T-helper 2 cell (primary cell): ENCODE data around the gene NCDN.

ENCODE experiments used
- DNase-seq, 5 experiments: peaks; one replicate each; pipeline versions ENCODE4 v3.0.0 to v3.0.0-alpha.2; 2012 to 2022
- total RNA-seq, 2 donors: gene quantifications; one replicate each; lab custom pipeline; 2026; lab: John Stamatoyannopoulos, UW

Gene NCDN
- total RNA-seq = 23.4 to 26.1 reads per million in 2 donors

DNA sequence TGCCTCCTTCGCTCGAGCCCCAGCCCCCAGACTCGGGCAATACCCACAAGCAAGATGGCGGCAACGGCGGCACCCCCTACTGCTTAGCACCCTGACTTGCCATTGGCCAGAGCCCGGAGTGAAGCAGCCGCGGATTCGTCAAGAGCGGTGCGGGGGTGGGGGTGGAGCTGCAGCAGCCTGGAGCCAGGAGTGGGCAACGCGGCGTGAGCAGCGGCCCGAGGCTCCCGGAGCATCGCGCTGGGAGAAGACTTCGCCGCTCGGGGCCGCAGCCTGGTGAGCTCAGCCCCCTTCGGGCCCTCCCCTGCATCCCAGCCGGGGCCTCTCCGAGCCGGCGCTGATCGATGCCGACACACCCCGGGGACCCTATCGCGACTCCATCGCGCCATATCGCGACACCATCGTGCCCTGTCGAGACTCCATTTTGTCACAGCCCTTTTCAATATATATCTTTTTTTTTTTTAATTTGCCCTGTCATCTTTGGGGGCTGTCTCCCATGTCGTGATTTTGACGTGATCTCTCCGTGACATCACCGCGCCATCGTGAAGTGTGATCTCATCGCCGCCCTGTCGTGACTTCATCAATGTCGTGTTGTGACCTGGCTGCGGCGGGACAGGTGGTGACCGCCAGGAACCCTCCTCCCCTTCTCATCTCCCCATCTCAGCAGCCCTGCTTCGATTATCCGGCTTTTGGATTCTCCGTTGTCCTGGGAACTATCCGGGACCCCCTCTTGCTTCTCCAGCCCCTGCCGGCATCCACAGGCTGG is at the start of gene NCDN:
Gene NCDN (plus strand): TSS at position 189 of the 763 bp plus-strand sequence. CDS start 392 bp downstream, at position 581.
- peak; percentile 90 to 98 (median 93) for DNase-seq

DNA sequence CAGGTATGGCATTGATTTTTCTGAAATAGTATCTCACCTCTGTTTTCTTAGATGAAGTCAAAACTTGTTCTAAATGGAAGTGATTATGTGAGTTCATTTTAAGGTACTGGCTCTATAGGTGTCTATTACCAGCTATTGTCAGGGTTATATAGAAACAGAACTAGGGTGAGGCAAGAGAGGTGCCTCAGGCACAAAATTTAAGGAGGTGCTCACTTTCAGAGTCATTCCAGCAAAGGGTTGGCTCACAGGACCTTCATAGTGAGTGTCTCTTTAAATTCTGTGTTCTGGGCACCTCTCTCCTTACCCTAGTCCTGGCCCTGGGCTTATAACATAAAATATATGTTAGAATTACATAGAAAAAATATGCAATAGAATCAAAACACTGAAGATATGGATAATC is 49.7 kb upstream of the NCDN start:
- peak in 1 of 5 experiments; percentile 15 for DNase-seq

DNA sequence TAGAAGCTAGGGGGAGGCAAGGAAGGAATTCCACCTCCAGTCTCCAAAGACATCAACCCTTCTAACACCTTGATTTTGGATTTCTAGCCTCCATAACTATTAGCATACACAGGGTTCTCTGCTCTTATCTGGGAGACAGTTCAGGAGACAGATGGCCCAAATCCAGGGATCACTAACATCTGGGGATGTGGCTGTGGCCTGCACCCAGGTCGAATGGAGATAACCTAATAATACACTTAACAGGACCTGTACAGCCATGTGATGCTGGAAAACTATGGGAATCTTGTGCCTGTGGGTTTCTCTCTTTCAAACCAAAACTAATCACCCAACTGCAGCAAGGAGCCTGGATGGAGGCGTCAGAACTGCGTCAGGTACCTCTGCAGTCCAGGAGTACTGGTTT is 48.0 kb upstream of the NCDN start:
- no peak for DNase-seq

- DNase-seq = no peak
These were observed 46.3 kb upstream of the NCDN start for GRCh38 chr1:35511305-35511704.

- no peak for DNase-seq
These were observed 39.4 kb upstream of the NCDN start for GRCh38 chr1:35518183-35518582.

GRCh38 chr1:35519432-35519831 is 38.2 kb upstream of the NCDN start:
- no peak for DNase-seq

GRCh38 chr1:35524106-35524505 is 33.5 kb upstream of the NCDN start:
- no peak for DNase-seq

DNA sequence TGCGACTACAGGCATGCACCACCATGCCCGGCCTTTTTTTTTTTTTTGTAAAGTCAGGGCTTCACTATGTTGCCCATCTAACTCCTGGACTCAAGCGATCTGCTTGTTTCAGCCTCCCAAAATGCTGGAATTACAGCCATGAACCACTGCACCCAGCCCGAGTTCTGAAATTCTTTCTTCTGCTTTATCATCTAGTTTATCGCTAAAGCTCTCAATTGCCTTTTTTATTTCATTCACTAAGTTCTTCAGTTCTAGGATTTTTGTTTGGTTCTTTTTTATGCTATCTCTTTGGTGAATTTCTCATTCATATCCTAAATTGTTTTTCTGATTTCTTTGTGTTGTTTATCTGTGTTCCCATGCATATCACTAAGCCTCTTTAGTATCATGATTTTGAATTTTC is 27.4 kb upstream of the NCDN start:
- DNase-seq = no peak

DNA sequence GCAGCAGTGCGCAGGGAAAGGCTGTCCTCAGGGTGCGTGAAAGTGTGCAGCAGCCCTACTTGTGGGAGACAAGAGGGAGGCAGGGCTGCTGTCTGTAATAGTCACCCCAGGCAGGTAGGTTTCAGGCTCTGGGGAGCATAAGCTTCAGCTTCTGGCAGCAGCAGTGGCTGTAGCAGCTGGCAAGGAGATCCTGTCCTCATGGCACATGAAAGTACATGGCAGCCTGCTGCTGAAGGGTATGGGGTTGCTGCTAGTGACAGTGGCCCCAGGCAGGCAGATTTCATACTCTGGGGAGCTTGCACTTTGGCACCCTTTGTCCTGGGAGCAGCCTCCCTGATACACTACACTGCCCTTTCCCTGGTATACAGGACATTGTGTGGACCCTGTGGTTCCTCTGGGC is 26.7 kb upstream of the NCDN start:
- no peak for DNase-seq

DNA sequence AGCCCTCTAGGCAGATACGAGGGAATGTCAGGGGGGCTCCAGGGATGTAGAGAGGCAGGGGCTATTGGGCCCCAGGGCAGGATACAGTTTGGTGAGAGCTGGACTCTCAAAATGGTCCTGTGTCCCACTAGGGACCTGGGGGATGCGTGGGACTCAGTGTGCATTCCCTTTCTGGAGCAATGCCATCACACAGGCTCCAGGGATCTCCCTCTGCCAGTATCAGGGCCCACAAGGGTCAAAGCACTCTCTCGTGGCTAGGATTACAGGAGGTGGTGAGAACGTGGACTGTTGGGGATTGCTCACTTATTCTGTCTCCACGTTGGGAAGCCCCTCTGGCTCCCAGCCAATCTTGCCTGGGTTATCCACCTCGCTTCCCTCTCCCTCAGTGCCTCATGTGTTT is 26.2 kb upstream of the NCDN start:
- no peak for DNase-seq

DNA sequence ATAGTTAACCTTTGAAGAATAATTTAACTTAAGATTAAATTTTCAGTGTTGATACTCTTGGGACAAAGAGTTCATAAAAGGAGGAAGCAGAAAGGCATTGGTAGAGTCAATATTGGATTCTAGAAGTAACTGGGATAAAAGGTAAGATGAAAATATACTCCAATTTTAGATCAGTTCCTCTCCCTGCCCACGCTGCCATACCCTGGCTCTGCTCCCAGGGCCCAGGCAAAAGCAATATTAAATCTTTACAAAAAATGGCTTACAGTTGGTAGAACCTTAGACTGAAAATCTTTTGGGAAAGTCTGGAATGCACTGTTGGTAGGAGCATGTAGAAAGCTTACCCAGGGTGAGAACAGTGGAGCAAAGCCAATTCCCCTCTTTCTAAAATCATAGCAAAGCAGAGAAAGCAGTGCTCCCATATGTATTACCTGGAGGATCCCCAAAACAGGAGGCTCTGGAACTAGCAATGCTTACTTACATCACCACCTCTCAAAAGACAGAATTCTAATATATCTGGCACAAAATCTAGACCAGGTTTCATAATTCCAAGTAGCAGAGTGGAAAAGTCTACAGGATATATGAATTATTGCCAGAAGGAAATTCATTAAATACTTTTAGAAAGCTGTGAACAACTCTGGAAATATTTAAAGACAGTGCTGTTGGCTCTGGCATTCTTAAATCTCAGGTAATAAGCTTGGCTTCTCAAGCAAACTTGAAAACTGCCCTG is 24.9 kb upstream of the NCDN start:
- no peak for DNase-seq

GRCh38 chr1:35533586-35533985 is 24.0 kb upstream of the NCDN start:
- no peak for DNase-seq

- DNase-seq = no peak
These were observed 22.4 kb upstream of the NCDN start for GRCh38 chr1:35535243-35535642.

- no peak for DNase-seq
These were observed 20.9 kb upstream of the NCDN start for GRCh38 chr1:35536556-35537162.

DNA sequence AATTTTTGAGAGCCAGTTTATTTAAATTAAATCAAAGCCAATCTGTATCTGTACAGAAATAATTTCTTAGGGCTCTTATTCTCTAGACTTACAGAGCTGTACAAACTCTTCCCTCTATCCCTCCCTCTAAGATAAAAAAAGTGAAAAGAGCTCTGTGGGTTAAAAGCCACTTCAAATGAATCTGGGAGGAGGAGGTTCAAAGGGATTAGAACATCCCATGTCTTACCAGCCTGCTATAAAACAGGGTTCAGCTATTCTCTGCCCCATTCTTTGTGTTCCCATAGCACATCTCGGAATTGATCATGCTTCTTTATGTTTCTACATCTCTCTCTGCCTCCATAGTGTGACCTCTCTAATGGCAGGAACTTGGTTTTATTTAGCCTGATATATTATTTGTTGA is 19.8 kb upstream of the NCDN start:
- DNase-seq = no peak

GRCh38 chr1:35539073-35539823 is 18.4 kb upstream of the NCDN start:
- peak in 2 of 5 experiments; percentile 32 to 85 for DNase-seq

DNA sequence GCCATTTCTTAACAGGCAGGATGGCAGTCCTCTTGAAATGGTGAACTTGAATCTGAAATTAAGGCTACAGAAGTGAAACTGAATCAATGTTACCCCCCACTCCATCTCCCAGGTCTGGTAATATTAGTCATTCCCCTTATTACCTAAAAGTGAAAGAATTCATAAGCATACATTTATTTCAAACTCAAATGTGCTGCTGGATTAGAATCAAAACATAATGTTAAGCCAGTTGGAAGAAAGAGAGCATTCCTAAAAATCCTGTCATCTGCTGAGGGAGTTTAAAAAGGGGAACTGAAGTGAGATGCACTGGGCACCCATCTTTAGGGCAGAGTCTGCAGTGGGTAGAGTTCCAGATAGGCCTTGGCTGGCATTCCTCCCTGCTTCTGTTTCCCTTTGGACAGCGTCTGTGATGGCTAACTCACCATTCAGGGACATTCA is 17.8 kb upstream of the NCDN start:
- peak in 1 of 5 experiments; percentile 53 for DNase-seq

DNA sequence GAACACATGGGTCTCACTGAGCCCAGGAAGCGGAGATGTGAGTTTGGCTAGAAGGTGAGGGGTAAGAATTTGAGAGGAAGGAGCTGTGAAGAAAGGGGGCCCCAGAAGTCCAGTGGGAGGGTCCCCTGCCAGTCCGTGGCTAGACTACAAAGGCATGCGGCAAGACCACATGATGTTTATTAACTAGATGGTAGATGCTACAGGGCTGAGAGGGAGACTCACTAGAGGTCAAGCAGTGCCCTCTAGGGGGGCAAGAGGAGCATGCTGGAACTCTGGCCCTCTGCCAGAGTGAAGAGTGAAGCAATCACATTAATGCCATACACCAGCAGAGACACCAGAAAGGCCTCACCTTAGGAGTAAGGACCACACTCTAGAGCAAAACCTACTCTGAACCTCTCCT is 12.6 kb upstream of the NCDN start:
- peak in 3 of 5 experiments; percentile 37 to 74 (median 37) for DNase-seq

GRCh38 chr1:35546614-35547013 is 11.0 kb upstream of the NCDN start:
- DNase-seq = no peak

- DNase-seq = no peak
These were observed 3.7 kb upstream of the NCDN start for GRCh38 chr1:35553851-35554250.

- DNase-seq = no peak
These were observed 3.1 kb upstream of the NCDN start for GRCh38 chr1:35554266-35555211.

- peak in 1 of 5 experiments; percentile 37 for DNase-seq
These were observed 2.4 kb upstream of the NCDN start for GRCh38 chr1:35555212-35555584.
